SK-N-SH treated with all-trans-retinoic acid at 6 μM for 48 hours (cell line): Measurements from ENCODE around the gene SSR4.

Experiments
- ATAC-seq: fragments of 200-7000 bp; cut with Tn5 transposase; 3 replicates; pipeline ENCODE4 v1.9.1; 2020; ENCODE audit warnings: mild to moderate bottlenecking, moderate library complexity
- ARNTL ChIP-seq: fragments of 450-650 bp; formaldehyde crosslinking; IDR thresholded peaks from 2 replicates; pipeline ENCODE4 v1.5.0; 2020; ENCODE audit warnings: low read depth, mild to moderate bottlenecking, moderate library complexity, borderline replicate concordance
- BACH2 ChIP-seq: fragments of 250-450 bp; sonication (Bioruptor Pico); IDR thresholded peaks from 2 replicates; pipeline ENCODE4 v1.9.0; 2021; ENCODE audit warnings: mild to moderate bottlenecking, borderline replicate concordance
- CSDC2 ChIP-seq: fragments of 250-450 bp; sonication (Bioruptor Pico); IDR thresholded peaks from 2 replicates; pipeline ENCODE4 v1.5.0; 2020; ENCODE audit warnings: mild to moderate bottlenecking, moderate library complexity
- ESRRG ChIP-seq: fragments of 250-450 bp; sonication (Bioruptor Pico); IDR thresholded peaks from 2 replicates; pipeline ENCODE4 v1.6.1; 2021; ENCODE audit warnings: mild to moderate bottlenecking
- GLIS3 ChIP-seq: fragments of 250-450 bp; sonication (Bioruptor Pico); IDR thresholded peaks from 2 replicates; pipeline ENCODE4 v1.5.0; 2020; ENCODE audit warnings: mild to moderate bottlenecking, moderate library complexity
- OSR1 ChIP-seq: fragments of 250-450 bp; sonication (Bioruptor Pico); IDR thresholded peaks from 2 replicates; pipeline ENCODE4 v1.8.0; 2022; ENCODE audit warnings: moderate library complexity, mild to moderate bottlenecking, inconsistent platforms
- PPARA ChIP-seq: fragments of 250-450 bp; sonication (Bioruptor Pico); IDR thresholded peaks from 2 replicates; pipeline ENCODE4 v1.5.0; 2020; ENCODE audit warnings: mild to moderate bottlenecking, borderline replicate concordance
- RARB ChIP-seq: fragments of 250-450 bp; sonication (Bioruptor Pico); IDR thresholded peaks from 2 replicates; pipeline ENCODE4 v1.8.0; 2021; ENCODE audit warnings: mild to moderate bottlenecking, moderate library complexity
- SNAI2 ChIP-seq: fragments of 250-450 bp; sonication (Bioruptor Pico); IDR thresholded peaks from 2 replicates; pipeline ENCODE4 v1.5.0; 2020; ENCODE audit warnings: mild to moderate bottlenecking, moderate library complexity
- TCF4 ChIP-seq: fragments of 250-450 bp; sonication (Bioruptor Pico); IDR thresholded peaks from 2 replicates; pipeline ENCODE4 v1.8.0; 2021; ENCODE audit warnings: mild to moderate bottlenecking, moderate library complexity, borderline replicate concordance
- TOX ChIP-seq: fragments of 250-450 bp; sonication (Bioruptor Pico); IDR thresholded peaks from 2 replicates; pipeline ENCODE4 v1.8.0; 2021; ENCODE audit warnings: mild to moderate bottlenecking, moderate library complexity, borderline replicate concordance
- ZC3H10 ChIP-seq: fragments of 250-450 bp; sonication (Bioruptor Pico); IDR thresholded peaks from 2 replicates; pipeline ENCODE4 v1.5.1; 2021; ENCODE audit warnings: mild to moderate bottlenecking, moderate library complexity
- ZFP3 ChIP-seq: fragments of 250-450 bp; sonication (Bioruptor Pico); IDR thresholded peaks from 2 replicates; pipeline ENCODE4 v1.5.0; 2020; ENCODE audit warnings: mild to moderate bottlenecking, moderate library complexity
- ZFP30 ChIP-seq: fragments of 450-650 bp; formaldehyde crosslinking; IDR thresholded peaks from 2 replicates; pipeline ENCODE4 v1.5.0; 2022; ENCODE audit warnings: mild to moderate bottlenecking, moderate library complexity
- ZNF70 ChIP-seq: fragments of 450-650 bp; formaldehyde crosslinking; IDR thresholded peaks from 2 replicates; pipeline ENCODE4 v1.5.0; 2020; ENCODE audit warnings: mild to moderate bottlenecking, moderate library complexity
- ZNF8 ChIP-seq: fragments of 450-650 bp; formaldehyde crosslinking; IDR thresholded peaks from 2 replicates; pipeline ENCODE4 v1.5.0; 2020; ENCODE audit warnings: mild to moderate bottlenecking, moderate library complexity
- TF ChIP-seq, protein P1 (sequence below): fragments of 250-450 bp; sonication (Bioruptor Pico); IDR thresholded peaks from 2 replicates; pipeline ENCODE4 v1.5.1; 2020; ENCODE audit warnings: low read depth, mild to moderate bottlenecking, moderate library complexity
- TF ChIP-seq, protein P2 (sequence below): fragments of 250-450 bp; sonication (Bioruptor Pico); IDR thresholded peaks from 2 replicates; pipeline ENCODE4 v1.5.0; 2020; ENCODE audit warnings: mild to moderate bottlenecking, moderate library complexity
- TF ChIP-seq, protein P3 (sequence below): fragments of 250-450 bp; sonication (Bioruptor Pico); IDR thresholded peaks from 2 replicates; pipeline ENCODE4 v1.8.0; 2021; ENCODE audit warnings: low read depth, mild to moderate bottlenecking, moderate library complexity, borderline replicate concordance
- TF ChIP-seq, protein P4 (sequence below): fragments of 250-450 bp; sonication (Bioruptor Pico); IDR thresholded peaks from 2 replicates; pipeline ENCODE4 v1.5.1; 2021; ENCODE audit warnings: mild to moderate bottlenecking, moderate library complexity

Gene SSR4

DNA sequence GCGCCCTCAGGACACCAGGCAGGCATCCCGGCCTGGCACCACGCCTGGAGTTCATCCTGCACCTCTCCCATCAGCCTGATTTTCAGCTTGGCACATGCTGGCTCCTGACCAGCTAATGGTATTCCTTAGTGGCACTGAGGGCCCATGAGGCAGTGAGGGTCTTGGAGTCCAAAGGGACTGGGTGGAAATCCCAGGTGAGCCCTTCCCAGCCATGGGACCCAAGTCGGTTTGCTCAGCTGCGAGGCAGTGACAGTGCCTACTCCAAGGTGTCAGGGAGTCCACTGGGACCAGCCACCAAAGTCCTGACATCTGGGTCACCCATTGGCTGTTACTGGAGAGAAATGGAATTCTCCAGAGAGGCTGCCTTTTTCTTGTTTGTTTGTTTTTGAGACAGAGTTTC lies 4.9 kb downstream of the SSR4 start (continued):
- TF ChIP-seq TOX (CRISPR knock-in tag) (no peak), ZFP30 (CRISPR knock-in tag) (no peak), PPARA (CRISPR knock-in tag) (no peak)
- TF ChIP-seq, protein P1, sequence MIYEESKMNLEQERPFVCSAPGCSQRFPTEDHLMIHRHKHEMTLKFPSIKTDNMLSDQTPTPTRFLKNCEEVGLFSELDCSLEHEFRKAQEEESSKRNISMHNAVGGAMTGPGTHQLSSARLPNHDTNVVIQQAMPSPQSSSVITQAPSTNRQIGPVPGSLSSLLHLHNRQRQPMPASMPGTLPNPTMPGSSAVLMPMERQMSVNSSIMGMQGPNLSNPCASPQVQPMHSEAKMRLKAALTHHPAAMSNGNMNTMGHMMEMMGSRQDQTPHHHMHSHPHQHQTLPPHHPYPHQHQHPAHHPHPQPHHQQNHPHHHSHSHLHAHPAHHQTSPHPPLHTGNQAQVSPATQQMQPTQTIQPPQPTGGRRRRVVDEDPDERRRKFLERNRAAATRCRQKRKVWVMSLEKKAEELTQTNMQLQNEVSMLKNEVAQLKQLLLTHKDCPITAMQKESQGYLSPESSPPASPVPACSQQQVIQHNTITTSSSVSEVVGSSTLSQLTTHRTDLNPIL = no peak
- TF ChIP-seq, all 23 proteins: peak for 0

DNA sequence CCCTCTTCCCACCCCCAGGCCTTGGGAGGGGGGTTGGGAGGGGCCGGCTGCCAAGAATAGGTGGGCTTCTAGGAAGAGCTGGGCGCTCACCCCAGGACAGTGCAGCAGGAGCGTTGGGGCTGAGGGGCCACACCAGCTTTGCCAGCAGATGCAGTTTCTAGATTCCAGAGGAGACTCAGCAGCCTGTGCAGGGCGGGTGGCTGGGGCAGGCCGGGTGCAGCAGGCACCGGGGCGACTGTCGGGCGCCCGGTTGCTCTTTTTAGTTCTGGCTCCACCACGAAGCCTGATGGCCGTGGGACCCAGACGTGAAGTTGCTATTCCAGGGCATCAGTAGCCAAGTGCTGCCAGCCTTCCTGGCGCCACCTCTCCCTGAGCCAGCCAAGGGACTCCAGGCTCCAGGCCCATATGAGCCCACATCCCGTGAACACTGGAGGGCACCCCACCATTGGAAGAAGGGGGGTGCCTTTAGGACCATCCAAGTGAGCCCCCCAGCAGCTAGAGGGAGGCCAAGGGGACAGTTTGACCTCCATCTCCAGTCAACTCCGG lies 5.8 kb downstream of the SSR4 start:
- ATAC-seq = no peak
- no peak for TF ChIP-seq ESRRG (CRISPR knock-in tag)

DNA sequence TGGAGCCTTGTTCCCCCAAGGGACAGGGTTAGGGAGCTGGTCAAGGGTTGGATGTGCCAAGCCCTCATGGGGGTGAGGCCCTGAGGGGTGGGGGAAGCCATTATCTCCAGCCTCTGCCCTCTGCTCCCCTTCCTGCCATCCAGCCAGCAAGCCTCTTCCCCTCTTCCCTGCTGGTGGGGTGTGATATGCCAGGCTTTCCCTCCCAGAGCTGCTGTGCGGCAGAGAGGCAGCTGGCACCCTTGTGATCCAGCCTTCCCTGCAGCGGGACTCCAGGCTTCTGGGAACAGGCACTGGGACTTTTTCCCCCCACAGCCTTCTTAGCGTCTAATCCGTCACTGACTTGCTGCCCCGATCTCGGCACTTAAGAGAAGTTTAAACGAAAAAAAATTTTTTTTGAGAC lies 6.3 kb downstream of the SSR4 start:
- TF ChIP-seq OSR1 (CRISPR knock-in tag) (no peak), TCF4 (no peak), CSDC2 (no peak), ZFP30 (CRISPR knock-in tag) (no peak), BACH2 (CRISPR knock-in tag) (no peak), TOX (CRISPR knock-in tag) (no peak), ZFP3 (no peak)
- TF ChIP-seq, protein P2, sequence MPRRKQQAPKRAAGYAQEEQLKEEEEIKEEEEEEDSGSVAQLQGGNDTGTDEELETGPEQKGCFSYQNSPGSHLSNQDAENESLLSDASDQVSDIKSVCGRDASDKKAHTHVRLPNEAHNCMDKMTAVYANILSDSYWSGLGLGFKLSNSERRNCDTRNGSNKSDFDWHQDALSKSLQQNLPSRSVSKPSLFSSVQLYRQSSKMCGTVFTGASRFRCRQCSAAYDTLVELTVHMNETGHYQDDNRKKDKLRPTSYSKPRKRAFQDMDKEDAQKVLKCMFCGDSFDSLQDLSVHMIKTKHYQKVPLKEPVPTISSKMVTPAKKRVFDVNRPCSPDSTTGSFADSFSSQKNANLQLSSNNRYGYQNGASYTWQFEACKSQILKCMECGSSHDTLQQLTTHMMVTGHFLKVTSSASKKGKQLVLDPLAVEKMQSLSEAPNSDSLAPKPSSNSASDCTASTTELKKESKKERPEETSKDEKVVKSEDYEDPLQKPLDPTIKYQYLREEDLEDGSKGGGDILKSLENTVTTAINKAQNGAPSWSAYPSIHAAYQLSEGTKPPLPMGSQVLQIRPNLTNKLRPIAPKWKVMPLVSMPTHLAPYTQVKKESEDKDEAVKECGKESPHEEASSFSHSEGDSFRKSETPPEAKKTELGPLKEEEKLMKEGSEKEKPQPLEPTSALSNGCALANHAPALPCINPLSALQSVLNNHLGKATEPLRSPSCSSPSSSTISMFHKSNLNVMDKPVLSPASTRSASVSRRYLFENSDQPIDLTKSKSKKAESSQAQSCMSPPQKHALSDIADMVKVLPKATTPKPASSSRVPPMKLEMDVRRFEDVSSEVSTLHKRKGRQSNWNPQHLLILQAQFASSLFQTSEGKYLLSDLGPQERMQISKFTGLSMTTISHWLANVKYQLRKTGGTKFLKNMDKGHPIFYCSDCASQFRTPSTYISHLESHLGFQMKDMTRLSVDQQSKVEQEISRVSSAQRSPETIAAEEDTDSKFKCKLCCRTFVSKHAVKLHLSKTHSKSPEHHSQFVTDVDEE (CRISPR knock-in tag) = no peak
- TF ChIP-seq, protein P1 = no peak
- TF ChIP-seq, all 23 proteins: peak for 0
- no peak; the same call in 2 of the 3 replicates for ATAC-seq

DNA sequence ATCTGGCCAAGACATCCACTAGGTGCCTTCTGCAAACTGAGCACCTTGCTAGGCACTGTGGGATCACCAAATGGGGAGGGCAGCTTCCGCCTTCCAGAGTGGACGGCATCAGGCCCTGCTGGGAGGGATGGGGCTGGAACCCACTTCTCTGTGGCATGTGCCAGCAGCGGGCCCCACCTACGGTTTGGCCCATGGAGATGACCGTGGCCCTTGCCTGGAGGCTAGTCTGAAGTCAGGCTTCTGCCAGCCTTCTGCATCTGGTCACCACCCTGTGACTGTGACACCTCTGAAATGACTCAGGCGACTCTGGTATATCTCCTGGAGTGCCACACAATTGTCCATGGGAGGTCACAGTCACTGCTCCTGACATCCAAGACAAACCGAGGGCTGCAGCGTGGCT lies 7.2 kb downstream of the SSR4 start:
- no peak for ATAC-seq

DNA sequence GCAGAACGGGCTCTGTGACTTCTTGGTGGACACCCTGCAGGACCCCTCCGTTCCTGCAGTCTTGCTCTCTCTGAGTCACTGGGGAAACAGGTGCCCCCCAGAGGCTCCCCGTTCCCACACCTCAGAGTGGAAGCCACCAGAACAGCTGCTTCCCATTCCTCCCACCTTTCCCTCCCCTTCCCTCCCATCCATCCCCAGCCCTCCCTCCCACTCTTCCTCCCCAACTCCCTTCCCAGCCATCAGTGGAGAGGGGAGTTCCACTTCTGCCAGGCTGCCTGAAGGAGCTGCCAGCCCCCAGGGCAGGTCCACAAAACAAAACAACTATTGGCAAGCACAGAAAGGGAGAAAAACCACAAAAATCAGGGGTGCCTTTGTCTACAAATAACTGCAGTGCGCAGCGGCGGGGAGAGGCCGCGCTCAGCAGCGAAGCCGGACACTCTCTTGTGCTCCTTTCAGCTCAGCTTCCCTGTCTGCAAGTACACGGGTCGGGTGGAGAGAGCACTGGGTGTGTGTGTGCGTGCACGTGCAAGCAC lies 8.1 kb downstream of the SSR4 start:
- no peak for ATAC-seq
- TF ChIP-seq ZNF8 (CRISPR knock-in tag) = no peak
- TF ChIP-seq OSR1 (CRISPR knock-in tag) = no peak
- TF ChIP-seq ARNTL = no peak
- no peak for TF ChIP-seq TCF4
- TF ChIP-seq SNAI2 = no peak
- TF ChIP-seq, protein P3, sequence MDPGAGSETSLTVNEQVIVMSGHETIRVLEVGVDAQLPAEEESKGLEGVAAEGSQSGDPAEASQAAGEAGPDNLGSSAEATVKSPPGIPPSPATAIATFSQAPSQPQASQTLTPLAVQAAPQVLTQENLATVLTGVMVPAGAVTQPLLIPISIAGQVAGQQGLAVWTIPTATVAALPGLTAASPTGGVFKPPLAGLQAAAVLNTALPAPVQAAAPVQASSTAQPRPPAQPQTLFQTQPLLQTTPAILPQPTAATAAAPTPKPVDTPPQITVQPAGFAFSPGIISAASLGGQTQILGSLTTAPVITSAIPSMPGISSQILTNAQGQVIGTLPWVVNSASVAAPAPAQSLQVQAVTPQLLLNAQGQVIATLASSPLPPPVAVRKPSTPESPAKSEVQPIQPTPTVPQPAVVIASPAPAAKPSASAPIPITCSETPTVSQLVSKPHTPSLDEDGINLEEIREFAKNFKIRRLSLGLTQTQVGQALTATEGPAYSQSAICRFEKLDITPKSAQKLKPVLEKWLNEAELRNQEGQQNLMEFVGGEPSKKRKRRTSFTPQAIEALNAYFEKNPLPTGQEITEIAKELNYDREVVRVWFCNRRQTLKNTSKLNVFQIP (CRISPR knock-in tag) = no peak
- TF ChIP-seq ZC3H10 (CRISPR knock-in tag) = no peak
- TF ChIP-seq BACH2 (CRISPR knock-in tag) = no peak
- no peak for TF ChIP-seq PPARA (CRISPR knock-in tag)
- TF ChIP-seq ESRRG (CRISPR knock-in tag) = no peak
- no peak for TF ChIP-seq RARB (CRISPR knock-in tag)
- TF ChIP-seq, protein P4, sequence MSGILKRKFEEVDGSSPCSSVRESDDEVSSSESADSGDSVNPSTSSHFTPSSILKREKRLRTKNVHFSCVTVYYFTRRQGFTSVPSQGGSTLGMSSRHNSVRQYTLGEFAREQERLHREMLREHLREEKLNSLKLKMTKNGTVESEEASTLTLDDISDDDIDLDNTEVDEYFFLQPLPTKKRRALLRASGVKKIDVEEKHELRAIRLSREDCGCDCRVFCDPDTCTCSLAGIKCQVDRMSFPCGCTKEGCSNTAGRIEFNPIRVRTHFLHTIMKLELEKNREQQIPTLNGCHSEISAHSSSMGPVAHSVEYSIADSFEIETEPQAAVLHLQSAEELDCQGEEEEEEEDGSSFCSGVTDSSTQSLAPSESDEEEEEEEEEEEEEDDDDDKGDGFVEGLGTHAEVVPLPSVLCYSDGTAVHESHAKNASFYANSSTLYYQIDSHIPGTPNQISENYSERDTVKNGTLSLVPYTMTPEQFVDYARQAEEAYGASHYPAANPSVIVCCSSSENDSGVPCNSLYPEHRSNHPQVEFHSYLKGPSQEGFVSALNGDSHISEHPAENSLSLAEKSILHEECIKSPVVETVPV = no peak
- TF ChIP-seq ZFP3 = no peak

More for the DNA sequence above, 7.2 kb downstream of the SSR4 start:
- no peak for TF ChIP-seq ZNF70 (CRISPR knock-in tag)
- TF ChIP-seq ZC3H10 (CRISPR knock-in tag) = no peak
- TF ChIP-seq ARNTL = no peak
- no peak for TF ChIP-seq OSR1 (CRISPR knock-in tag)
- no peak for TF ChIP-seq PPARA (CRISPR knock-in tag)
- TF ChIP-seq ESRRG (CRISPR knock-in tag) = no peak
- TF ChIP-seq TCF4 = no peak
- TF ChIP-seq, protein P2 (CRISPR knock-in tag) = no peak
- TF ChIP-seq GLIS3 = no peak
- no peak for TF ChIP-seq ZFP3
